GM21360 (cell line): ENCODE data around the gene TMC6.
"Not testable (repeated sequence)": the region's sequence is repeated elsewhere in the genome, so short reads cannot be mapped to it uniquely, and the experiment has no call there.

Source experiments
- ATAC-seq: cut with Tn5 transposase; IDR thresholded peaks from one replicate; pipeline ENCODE4 v1.9.1; 2021; ENCODE audit warnings: mild to moderate bottlenecking, moderate library complexity; ENCODE audit not compliant: unreplicated experiment

Gene TMC6

DNA sequence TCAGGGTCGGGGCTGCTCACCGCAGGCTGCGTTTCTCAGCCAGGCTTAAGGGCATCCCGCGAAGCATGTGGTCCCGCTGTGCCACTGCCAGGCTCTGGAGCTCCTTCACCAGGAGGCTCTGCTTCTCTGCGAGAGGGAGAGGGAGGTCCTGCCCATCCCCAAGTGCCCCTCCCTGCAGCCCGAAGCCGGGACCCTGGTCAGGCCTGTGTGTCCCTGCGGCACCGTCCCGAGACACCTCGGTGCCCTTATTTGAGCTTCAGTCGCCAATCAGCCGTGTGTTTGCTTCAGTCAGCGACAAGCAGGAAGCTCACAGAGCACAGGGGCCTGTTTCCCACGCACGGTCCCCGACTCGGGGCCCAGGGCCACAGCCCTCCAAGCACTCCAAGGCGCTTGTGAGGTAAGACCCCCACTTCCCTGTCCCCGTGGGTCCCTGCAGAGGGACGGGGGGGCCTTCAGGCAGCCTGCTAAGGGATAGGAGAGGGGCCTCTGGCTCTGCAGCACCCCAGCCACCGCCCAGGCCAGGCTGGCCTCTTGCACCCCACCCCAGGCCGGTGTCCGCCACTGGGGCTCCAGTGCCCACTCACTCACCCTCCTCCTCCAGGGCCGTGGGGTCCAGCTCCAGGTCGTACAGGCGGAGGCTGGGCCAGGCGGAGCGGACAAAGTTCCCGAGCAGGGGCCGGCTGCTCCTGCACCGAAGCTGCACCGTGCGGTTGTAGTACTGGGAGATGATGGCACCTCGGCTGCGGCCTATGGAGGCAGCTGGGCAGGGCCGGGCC is 3.2 kb downstream of the TMC6 start:
- ATAC-seq, result no peak

DNA sequence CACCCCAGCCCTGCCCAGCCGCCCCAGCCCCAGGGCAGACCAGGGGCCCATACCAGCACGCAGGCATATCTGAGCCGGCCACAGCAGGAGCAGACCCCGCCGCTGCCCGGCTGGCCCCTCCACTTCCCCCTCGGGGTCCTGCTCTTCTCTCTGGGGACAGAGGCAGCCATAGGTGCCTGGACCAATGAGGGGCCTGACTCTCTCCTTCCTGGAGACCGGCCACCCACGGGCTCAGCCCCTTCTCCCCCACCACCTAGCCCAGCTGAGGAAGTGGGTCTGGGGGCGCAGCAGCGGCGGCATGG is 3.8 kb downstream of the TMC6 start:
- ATAC-seq, result no peak

DNA sequence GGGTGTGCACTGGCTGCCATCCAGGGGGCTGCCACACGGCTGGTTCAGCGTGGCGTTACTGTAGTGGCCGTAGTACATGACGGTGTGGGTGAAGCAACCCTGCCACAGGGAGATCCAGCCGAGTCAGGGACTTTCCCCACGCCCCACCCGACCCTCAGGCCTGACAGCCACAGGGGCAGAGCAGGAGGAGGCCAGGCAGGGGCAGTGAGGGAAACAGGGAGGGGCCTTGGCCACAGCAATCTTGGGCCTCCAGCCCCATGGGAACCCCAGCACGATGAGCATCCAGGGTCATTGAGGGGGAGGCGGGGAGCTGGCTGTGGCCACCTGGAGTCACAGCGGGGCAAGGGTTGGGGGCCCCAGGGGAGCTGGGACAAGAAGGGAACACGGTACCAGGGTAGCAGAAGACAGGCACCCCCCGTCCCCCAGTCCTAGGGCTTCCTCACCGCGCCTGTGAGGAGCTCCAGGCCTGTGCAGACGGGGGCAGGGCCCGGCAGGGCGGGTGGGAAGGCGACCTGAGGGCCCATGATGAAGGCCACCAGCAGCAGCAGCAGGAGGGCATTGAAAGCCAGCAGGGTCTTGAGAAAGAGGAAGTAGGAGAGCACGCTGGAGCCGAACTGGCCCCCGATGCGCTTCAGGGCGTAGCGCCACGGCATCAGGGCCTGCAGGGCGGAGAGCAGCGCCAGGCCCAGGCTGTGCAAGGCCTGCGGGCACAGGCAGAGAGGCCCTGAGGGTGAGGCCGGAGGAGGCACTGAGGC is 4.3 kb downstream of the TMC6 start:
- ATAC-seq, result no peak

DNA sequence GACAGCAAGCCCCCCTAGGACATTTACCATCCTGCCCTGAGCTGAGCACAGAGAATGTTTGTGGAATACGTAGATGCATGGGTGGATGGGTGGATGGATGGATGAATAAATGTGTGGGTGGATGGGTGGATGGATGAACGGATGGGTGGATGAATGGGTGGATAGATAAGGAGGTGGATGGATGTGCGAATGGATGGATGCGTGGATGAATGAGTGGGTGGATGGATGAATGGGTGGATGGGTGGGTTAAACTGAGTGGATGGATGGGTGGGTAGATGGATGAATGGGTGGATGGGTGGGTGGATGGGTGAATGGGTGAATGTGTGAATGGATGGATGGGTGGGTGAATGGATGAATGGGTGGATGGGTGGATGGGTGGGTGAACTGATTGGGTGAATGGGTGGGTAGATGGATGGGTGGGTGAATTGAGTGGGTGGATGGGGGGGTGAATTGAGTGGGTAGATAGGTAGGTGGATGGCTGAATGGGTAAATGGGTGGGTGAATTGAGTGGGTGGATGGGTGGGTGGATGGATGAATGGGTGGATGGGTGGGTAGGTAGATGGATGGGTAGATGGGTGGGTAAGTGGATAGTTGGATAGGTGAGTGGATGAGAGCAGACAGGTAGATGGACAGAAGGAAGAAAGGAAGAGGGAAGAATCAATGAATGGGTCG is 5.2 kb downstream of the TMC6 start:
- no peak for ATAC-seq

DNA sequence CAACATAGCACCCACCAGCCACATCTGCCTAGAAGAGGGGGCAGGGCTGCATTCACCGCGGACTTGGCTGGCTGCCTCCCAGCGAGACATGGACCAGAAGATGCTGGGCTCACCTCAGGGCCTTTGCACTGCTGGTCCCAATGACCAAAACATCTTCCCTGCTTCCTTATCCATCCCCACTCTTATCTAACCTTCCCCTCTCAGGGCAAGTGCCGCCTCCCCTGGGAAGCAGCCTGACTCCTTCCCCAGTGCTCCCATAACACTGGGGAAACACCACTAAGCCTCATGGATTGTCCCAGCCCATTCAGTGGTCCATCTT is 5.7 kb downstream of the TMC6 start:
- no peak for ATAC-seq

DNA sequence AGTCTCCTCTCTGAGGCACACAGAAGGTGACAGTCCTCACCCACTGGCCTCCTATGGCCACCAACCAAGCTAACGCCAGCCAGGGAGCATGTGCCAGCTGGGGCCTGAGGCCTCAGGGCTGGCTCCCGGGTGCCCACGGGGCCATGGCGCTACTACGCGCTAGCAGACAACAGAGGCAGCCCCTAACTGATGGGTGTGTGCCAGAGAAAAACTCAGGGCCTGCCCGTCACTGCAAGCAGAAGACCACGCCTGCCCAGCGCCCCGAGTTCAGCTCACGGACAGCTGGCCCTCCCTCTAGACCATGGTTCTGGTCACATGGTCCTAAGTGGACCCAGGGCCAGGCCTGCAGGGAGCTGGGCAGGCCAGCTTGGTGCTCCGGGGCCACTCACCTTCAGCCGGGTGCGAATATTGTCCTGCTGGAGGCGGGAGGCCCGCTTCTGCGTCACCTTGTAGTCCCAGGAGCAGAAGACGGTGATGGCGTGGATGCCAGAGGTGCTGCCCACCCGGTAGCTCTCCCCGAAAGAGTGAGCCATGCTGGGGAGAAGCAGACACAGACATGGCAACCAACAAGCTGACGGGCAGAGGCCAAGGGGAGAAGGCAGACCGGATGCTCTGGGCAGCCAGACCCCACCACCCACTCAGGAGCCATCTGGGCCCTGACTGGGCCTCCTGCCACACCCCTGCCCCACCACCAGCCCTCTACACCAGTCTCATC is 6.2 kb downstream of the TMC6 start:
- ATAC-seq, result no peak

DNA sequence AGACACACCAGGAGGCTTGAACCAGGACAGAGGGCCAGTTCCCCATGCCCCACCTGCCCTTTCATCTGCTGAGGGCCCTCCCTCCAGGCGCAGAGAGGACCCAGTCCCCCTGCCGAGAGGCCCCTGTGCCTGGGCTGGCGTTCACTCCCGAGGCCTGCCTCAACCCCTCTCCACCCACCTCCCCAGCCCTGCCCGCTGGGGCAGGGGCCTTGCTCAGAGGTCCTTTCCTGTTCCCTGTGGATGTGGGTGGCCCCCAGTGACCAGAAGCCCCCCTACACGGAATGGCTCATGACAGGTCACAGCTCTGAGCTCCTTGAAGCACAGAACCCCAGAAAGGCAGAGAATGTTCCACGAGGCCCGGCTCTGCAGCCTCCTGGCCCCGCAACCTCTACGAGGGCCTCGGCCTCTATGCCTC is 6.7 kb downstream of the TMC6 start:
- no peak for ATAC-seq

DNA sequence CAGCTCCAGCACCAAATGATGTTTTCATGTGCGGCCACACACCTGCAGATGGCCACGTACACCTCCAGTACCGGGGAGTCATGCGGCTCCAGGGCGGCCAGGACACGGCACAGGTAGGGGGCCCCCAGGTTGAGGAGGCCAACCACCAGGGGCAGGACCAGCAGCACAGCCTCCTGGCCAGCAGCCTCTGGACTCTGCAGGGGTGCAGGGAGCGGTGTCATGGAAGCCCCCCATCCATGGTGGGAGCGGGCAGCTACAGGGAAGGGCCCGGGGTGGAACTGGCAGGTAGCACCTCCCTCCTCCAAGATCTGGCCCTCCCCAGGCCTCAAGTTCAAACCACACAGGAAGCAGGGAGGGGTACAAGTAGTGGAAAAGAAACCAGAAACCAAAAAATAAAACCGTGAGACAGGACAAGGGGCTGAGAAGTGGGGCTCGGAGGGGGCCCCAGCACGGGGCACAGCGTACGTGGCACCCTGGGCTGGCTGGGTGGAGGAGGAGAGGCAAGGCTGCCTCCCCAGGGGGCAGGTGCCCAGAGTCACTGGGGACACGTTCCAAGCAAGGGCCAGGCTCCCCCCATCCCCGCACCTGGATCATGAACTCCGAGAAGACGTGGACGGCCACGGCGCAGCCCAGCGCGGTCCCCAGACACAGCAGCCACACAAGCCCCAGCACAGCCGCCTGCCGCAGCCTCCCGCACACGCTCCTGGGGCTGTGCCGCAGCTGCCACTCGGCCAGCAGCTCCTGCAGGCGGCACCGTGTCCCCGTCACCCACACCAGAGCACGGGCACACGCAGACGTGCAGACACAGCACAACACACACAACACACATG is 7.4 kb downstream of the TMC6 start:
- no peak for ATAC-seq

DNA sequence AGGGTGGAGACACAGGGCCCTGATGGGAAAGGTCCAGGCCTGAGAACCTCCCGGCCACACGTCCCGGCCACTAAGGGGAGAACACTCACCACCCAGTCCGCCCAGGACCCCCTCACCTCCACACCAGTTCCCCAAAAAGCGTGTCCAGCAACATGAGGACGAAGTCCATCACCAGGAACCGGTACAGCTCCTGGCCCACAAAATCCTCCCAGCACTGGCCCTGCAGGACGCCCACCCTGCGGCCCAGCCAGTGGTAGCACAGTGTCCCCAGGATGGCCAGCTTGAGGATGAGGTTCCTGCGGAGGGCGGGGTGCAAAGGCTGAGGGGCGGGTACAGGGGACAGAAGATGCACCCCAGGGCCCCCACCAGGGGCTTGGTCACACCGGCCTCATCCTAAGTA is 8.0 kb downstream of the TMC6 start:
- ATAC-seq, result no peak

DNA sequence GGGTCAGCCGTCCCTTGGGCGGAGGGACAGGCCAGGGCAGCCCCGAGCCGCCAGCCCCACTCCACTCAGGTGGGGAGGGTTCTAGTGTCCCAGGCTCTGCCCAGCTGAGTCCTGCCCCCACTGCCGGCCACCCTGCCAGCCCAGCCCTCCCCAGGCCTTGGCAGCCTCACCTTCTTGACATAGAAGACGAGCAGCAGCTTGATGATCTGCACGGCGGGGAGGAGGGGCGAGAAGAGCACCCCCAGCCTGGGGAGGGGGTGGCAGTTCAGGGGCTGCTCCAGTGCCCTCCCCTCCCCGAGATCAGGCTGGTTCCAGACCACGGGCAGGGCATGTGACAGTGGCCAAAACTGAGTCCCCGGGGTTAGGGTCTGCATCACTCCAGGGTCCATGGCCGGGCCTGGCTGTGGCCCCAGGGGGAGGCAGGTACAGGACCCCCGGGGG is 9.7 kb downstream of the TMC6 start:
- no peak for ATAC-seq

DNA sequence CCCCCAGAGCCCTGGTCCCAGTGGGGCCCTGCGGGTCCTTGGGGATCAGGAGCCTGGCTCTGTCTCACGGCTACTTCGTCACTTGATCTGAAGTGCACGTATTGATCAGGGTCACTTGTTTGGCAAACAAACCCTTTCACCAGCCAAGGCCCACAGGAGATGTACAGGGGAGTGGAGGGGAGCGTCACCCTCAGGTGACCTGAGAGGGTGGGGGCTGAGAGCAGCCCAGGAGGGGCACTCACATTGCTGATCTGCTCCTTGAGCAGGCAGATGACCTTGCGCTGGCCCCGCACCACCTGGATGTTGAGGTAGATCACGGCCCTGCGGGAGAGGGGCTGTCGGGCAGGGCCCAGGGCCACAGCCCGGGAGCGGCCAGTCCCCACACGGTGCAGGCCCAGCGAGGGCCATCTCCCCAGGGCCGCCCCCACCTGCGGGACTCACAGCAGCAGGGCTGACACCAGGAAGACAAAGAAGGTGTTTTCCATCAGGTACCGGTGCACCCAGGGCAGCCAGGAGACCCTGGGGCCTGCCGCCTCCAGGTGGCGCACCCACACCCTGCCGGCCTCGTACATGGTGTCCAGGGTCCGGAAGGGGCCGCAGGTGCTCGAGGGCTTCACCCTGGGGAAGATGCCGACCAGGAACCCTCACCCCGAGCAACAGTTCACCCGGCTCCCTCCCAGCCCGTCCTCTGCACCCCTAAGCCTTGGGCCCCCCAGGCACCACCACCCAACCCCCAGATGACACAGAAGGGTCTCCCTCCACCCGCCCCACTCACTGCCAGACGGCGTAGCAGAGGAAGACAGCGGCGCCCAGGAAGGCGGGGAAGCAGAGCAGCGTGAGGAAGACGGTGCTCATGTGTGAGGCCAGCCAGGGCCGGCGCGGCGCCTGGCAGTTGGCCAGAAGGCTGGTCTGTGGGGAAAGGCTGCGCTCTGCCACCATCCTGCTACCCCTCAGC is 11.3 kb downstream of the TMC6 start:
- ATAC-seq, result no peak

DNA sequence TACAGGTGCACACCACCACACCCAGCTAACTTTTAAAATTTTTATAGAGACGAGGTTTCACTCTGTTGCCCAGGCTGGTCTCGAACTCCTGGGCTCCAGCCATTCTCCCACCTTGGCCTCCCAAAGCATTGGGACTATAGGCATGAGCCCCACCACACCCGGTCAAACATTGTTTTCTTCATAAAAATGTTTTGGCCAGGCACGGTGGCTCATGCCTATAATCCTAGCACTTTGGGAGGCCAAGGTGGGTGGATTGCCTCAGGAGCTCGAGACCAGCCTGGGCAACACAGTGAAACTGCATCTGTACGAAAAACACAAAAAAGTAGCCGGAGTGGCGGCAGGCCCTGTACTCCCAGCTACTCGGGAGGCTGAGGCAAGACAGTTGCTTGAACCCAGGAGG is 12.1 kb downstream of the TMC6 start:
- no peak for ATAC-seq

DNA sequence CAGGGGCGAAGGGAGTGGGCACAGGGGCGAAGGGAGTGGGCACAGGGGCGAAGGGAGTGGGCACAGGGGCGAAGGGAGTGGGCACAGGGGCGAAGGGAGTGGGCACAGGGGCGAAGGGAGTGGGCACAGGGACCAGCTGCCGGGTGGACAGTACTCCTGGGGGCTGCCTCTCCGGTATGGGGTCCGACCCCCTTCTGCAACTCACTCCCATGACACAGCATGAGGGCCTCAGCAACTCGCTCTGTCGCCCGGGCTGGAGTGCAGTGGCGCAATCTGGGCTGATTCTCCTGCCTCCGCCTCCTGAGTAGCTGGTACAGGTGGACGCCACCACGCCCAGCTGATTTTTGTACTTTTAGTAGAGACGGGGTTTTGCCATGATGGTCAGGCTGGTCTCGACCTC is 12.8 kb downstream of the TMC6 start:
- ATAC-seq, result not testable (repeated sequence)

DNA sequence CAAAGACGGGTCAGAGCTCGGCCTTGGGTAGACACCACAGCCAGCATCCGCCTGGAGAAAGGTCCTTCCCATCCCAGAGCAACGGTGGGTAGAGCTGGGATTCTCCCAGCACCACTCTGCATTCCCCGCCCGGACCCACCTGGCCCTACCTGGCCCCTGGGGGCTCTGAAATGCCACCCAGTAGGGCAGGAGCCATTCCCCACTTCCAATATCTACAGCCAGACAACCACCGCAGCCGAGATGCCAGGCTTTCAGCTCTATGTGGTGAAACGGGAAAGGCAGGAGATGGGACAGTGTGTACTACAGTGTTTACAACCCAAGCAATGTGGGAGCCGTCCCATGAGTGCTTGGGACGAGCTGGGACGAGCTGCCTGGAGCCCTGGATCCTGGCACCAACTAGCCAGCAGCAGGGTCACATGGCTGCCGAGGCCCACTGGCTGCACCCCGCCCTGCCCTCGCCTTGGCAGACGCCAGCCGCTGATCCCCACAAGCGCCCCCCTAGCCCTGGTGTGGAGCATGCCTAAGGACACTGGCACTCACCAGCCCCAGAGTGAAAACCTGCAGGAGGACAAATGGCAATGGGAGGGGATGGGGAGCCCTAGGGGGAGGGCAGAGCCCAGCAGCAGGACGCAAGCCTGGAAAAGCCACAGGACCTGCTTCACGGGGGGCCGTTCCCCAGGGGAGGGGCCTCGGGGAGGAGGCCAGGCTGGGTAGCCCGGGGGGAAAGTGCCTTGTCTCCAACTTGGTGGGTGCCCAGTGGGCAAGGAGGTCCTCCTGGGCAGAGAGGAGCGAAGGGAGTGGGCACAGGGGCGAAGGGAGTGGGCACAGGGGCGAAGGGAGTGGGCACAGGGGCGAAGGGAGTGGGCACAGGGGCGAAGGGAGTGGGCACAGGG is 13.5 kb downstream of the TMC6 start:
- ATAC-seq, result no peak

DNA sequence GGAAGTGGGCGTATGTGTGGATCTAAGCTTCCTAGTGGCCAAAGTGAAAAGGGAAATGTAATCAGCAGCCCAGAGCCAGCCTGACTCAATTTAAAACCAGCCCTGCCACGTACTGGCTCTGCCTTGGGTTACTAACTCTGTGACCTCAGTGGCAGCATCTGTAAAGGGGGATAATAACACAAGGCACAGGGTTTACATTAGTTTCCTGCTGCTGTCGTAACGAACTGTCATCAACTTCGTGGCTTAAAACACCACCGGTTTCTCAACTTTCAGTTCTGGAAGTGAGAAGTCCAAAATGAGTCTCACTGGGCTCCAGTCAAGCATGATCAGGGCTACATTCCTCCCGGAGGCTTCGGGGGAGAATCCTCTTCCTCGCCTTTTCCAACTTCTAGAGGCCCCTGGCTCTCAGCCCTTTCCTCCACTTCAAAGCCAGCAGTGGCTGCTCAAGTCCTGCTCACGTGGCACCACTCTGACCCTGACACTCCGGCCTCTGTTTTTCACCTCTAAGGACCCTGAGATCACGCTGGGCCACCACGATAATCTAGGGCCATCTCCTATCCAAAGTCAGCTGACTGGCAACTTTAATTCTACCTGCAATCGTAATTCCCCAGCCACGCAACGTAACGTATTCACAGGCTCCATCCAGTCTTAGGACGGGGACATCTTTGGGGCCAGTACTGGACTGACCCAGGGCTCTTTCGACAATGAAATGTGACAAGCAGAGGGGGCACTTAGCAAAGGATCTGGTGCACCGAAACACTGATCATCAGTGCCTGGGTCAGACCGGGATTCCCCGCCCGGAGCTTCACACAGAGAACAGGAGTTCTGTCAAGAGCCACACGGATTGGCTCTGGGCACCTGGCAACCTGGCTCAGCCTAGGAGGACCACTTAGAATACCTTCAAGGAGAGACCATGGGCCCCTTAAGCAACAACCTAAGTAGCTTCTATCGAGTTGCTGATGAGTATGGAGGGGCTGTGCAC is 14.5 kb downstream of the TMC6 start:
- no peak for ATAC-seq

DNA sequence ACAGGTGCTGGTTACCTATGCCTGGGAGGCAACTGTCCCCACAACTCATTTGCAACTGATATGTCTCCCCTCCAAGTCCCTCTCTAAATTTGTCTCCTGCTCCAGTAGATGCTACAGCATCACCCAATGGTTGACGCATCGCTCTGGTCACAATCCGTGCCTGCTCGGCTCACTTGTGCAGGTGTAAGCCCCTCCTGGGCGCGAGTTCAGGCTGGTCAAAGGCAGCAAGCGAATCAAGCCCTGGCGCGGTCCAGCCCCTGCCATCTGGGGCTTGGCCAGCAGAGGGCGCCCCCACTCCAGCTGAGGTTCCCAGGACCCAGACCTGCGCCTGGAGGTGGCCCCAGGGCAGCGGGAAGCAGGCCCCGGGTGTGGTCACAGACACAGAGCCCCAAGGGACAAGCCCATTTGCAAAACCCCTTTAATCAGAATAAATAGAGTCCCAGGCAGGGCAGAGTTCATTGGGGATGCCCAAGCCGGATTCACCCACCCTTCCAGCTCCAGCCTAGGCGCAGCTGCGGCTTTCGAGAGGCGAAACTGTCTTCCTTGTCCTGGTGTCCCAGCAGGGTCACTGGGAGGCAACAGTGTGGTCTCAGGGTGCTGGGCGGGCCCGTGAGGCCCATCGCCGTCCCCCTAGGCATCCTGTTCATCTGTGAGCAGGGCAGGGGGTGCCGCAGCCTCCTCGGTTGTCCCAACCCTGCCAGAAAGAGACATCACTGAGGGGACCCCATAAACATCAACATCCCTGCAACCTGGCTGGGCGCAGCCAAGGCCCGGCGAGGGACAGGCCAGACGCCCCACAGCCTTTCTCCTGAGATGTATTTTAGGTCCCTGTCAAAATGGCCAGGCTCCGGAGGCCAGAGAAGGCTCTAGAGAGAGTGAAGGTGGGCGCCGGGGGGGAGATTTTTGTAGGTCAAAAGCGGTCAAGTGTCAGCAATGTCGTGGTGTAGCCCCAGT is 15.8 kb downstream of the TMC6 start:
- ATAC-seq, result no peak
